CD4-positive, alpha-beta T cell treated with Interleukin-12 subunit alpha and Interleukin-12 subunit beta, for 1 hour (primary cell): ENCODE measurements around the gene CAPN15.
A peak's percentile ranks its signal among the peaks of the same experiment; 100 is the strongest.

Source experiments
- DNase-seq: peaks from one replicate; pipeline ENCODE4 v3.0.0-alpha.2; 2020

Gene CAPN15

GRCh38 chr16:526181-527014 lies 1.1 kb upstream of the CAPN15 start:
- DNase-seq = no peak

- peak; percentile 28 for DNase-seq
These were observed 849 bp downstream of the CAPN15 start for GRCh38 chr16:528111-529011.

GRCh38 chr16:529012-529575 lies 1.6 kb downstream of the CAPN15 start:
- peak; percentile 36 for DNase-seq

GRCh38 chr16:530111-530817 lies 2.8 kb downstream of the CAPN15 start:
- no peak for DNase-seq

GRCh38 chr16:531494-532125 lies 4.1 kb downstream of the CAPN15 start:
- DNase-seq = no peak

- DNase-seq = no peak
These were observed 6.0 kb downstream of the CAPN15 start for GRCh38 chr16:533391-534123.

- no peak for DNase-seq
These were observed 6.6 kb downstream of the CAPN15 start for GRCh38 chr16:534135-534534.

GRCh38 chr16:534856-535445 lies 7.4 kb downstream of the CAPN15 start:
- DNase-seq = no peak

GRCh38 chr16:535446-536405 lies 8.2 kb downstream of the CAPN15 start:
- no peak for DNase-seq

- DNase-seq = no peak
These were observed 9.2 kb downstream of the CAPN15 start for GRCh38 chr16:536746-537145.

- no peak for DNase-seq
These were observed 10.2 kb downstream of the CAPN15 start for GRCh38 chr16:537415-538335.

- DNase-seq = no peak
These were observed 12.5 kb downstream of the CAPN15 start for GRCh38 chr16:539901-540530.

GRCh38 chr16:540645-541340 lies 13.3 kb downstream of the CAPN15 start:
- DNase-seq = no peak

- no peak for DNase-seq
These were observed 16.0 kb downstream of the CAPN15 start for GRCh38 chr16:543301-544164.

GRCh38 chr16:544517-544916 lies 17.0 kb downstream of the CAPN15 start:
- DNase-seq = no peak

- peak; percentile 57 for DNase-seq
These were observed 19.6 kb downstream of the CAPN15 start for GRCh38 chr16:546909-547770.
